B cell (primary cell): ENCODE measurements around the gene SSBP2. TPM values are rescaled to one million over a fixed set of nuclear protein-coding genes. Genes with fewer than 3 reads are reported as not detected.
"Not testable (repeated sequence)": the region's sequence is repeated elsewhere in the genome, so short reads cannot be mapped to it uniquely, and the experiment has no call there.

Source experiments
- ATAC-seq: fragments of 200-7000 bp; cut with Tn5 transposase; one replicate; pipeline ENCODE4 v1.10.0; 2021; ENCODE audit warnings: low read depth, mild to moderate bottlenecking, moderate number of reproducible peaks, moderate library complexity
- CTCF ChIA-PET: fragments of 350-600 bp; sonication (Branson Sonifier 250); formaldehyde crosslinking; loops from one replicate; lab custom pipeline; 2021; ENCODE audit warnings: antibody characterized with exemption, inconsistent platforms; lab: Charles Lee
- POLR2A ChIA-PET: fragments of 350-600 bp; sonication (Branson Sonifier 250); formaldehyde crosslinking; loops from one replicate; lab custom pipeline; 2021; ENCODE audit warnings: antibody characterized with exemption; lab: Charles Lee
- DNase-seq: peaks from one replicate; pipeline ENCODE4 v3.0.0; 2013
- H2AFZ ChIP-seq: 2 replicates; pipeline ENCODE4 v1.6.1; 2012; ENCODE audit warnings: mild to moderate bottlenecking, low read depth, low read length; ENCODE audit not compliant: insufficient read depth, poor library complexity, severe bottlenecking
- H3K27ac ChIP-seq, 2 donors: 1 replicate in 1 of 2; 2 replicates in 1 of 2; pipeline ENCODE4 v1.5.1; 2012 to 2013; ENCODE audit warnings: low read length in 2 of 2, mild to moderate bottlenecking in 2 of 2, moderate library complexity in 1 of 2
- H3K27me3 ChIP-seq, 4 experiments: fragments of 200-600 bp in 1 of 4; sonication (generic) in 1 of 4; replicated peaks in 1 of 4; 1 replicate in 2 of 4; 2 replicates in 2 of 4; pipeline versions ENCODE4 v1.6.1 to v1.7.0; 2013 to 2016; ENCODE audit warnings: low read length in 3 of 4, mild to moderate bottlenecking in 2 of 4, mixed read lengths in 1 of 4, moderate library complexity in 1 of 4; ENCODE audit not compliant: insufficient read depth in 4 of 4, control insufficient read depth in 3 of 4; ENCODE audit errors: control extremely low read depth in 1 of 4
- H3K36me3 ChIP-seq, 2 experiments: replicated peaks in 1 of 2; 1 replicate in 1 of 2; 2 replicates in 1 of 2; pipeline versions ENCODE4 v1.6.1 to v1.7.1; 2013; ENCODE audit warnings: low read length in 1 of 2; ENCODE audit not compliant: insufficient read depth in 2 of 2, control insufficient read depth in 1 of 2; ENCODE audit errors: control extremely low read depth in 1 of 2, extremely low read depth in 1 of 2
- H3K4me1 ChIP-seq, 2 donors: fragments of 200-600 bp in 1 of 2; sonication (generic) in 1 of 2; 1 replicate in 1 of 2; 2 replicates in 1 of 2; pipeline versions ENCODE4 v1.5.1 to v1.6.1; 2013 to 2017; ENCODE audit warnings: low read length in 2 of 2; ENCODE audit not compliant: control insufficient read depth in 2 of 2, insufficient read depth in 2 of 2
- H3K4me2 ChIP-seq: replicated peaks from 2 replicates; pipeline ENCODE3; 2012; ENCODE audit warnings: mild to moderate bottlenecking, low read depth, low read length; ENCODE audit not compliant: poor library complexity, severe bottlenecking
- H3K4me3 ChIP-seq, 5 experiments: fragments of 200-600 bp in 1 of 5; sonication (generic) in 1 of 5; 1 replicate in 3 of 5; 2 replicates in 2 of 5; pipeline versions ENCODE4 v1.5.1 to v1.7.0; 2011 to 2016; ENCODE audit warnings: low read length in 4 of 5, mild to moderate bottlenecking in 4 of 5, low read depth in 2 of 5, control low read depth in 1 of 5, moderate library complexity in 1 of 5; ENCODE audit not compliant: insufficient read depth in 1 of 5; ENCODE audit errors: control extremely low read depth in 1 of 5, extremely low read depth in 1 of 5
- H3K79me2 ChIP-seq: fragments of 200-600 bp; sonication (generic); one replicate; pipeline ENCODE4 v1.6.0; 2016; ENCODE audit warnings: low read length; ENCODE audit not compliant: control insufficient read depth, insufficient read depth
- H3K9ac ChIP-seq: fragments of 200-600 bp; sonication (generic); 2 replicates; pipeline ENCODE4 v1.6.1; 2017; ENCODE audit warnings: mild to moderate bottlenecking, low read length, moderate library complexity
- H3K9me3 ChIP-seq, 3 donors: one replicate each; pipeline versions ENCODE4 v1.6.1 to v1.7.1; 2013; ENCODE audit warnings: low read length in 2 of 3; ENCODE audit not compliant: control insufficient read depth in 2 of 3, insufficient read depth in 1 of 3; ENCODE audit errors: control extremely low read depth in 1 of 3
- H4K20me1 ChIP-seq: 2 replicates; pipeline ENCODE4 v1.6.0; 2012; ENCODE audit warnings: mild to moderate bottlenecking, low read length; ENCODE audit not compliant: insufficient read depth, control insufficient read depth, poor library complexity, severe bottlenecking
- H3K27ac Mint-ChIP-seq: one replicate; pipeline ENCODE4 v1.8.0; 2021; ENCODE audit warnings: mixed read lengths
- H3K27me3 Mint-ChIP-seq: one replicate; pipeline ENCODE4 v1.8.0; 2021; ENCODE audit warnings: mixed read lengths
- H3K4me1 Mint-ChIP-seq: one replicate; pipeline ENCODE4 v1.8.0; 2021; ENCODE audit warnings: mixed read lengths
- H3K4me3 Mint-ChIP-seq: one replicate; pipeline ENCODE4 v1.8.0; 2021; ENCODE audit warnings: mixed read lengths
- H3K9me3 Mint-ChIP-seq: one replicate; pipeline ENCODE4 v1.8.0; 2022; ENCODE audit warnings: mixed read lengths; ENCODE audit not compliant: insufficient read depth
- EZH2 ChIP-seq: IDR thresholded peaks from 2 replicates; pipeline ENCODE4 v1.6.1; 2012; ENCODE audit warnings: borderline replicate concordance, low read depth, mild to moderate bottlenecking, moderate library complexity, low read length; ENCODE audit not compliant: insufficient read depth, poor library complexity, severe bottlenecking
- WGBS: methylation state at CpG from one replicate; pipeline ENCODE4 v1.1.5; 2013; ENCODE audit warnings: missing lambda C conversion rate; ENCODE audit not compliant: insufficient coverage; 5-methylcytosine and 5-hydroxymethylcytosine counted together
- intact Hi-C: fragments of 100-400 bp; cut with micrococcal nuclease; formaldehyde crosslinking; loops from one replicate; pipeline ENCODE4 v1.10.0; 2022
- polyA plus RNA-seq: library from polyadenylated mRNA; depleted of rRNA; stranded (reverse); fragments of >200 nt; gene quantifications from 2 replicates; pipeline ENCODE4 v1.2.3, GENCODE V29; 2012
- total RNA-seq, 2 donors: library from RNA; stranded (reverse); fragments of 120-200 nt in 1 of 2; gene quantifications; 1 replicate in 1 of 2; 2 replicates in 1 of 2; pipeline versions ENCODE4 v1.2.3 to v1.2.4, GENCODE V29; 2013 to 2022
- TF ChIP-seq, protein P1 (sequence below): fragments of 200-600 bp; IDR thresholded peaks from one replicate; pipeline ENCODE4 v1.8.0; 2022; ENCODE audit warnings: antibody characterized with exemption, mild to moderate bottlenecking

SSBP2 gene
- total and polyA plus RNA-seq, 2 donors (not counting 1 experiment from before 2014, with no cell fraction given) = 40.9 to 49.6 TPM

GRCh38 chr5:81717860-81718259, 33.0 kb downstream of the SSBP2 start:
- Histone ChIP-seq H3K79me2 (peaks cover 93% of the 10 kb centered on the region), H3K4me2 (peak overlapping the region; percentile 41), H3K36me3 (no peaks in the 10 kb centered on the region), H3K9ac (no peak overlapping the region), H4K20me1 (peaks cover 76% of the 10 kb centered on the region), H2AFZ (no peak overlapping the region), H3K27ac (no peak overlapping the region), H3K4me3 (no peak overlapping the region), H3K9me3 (no peaks in the 10 kb centered on the region), H3K4me1 (peaks cover 7 to 30% of the 10 kb centered on the region in 2 donors), H3K27me3 (no peaks in the 10 kb centered on the region)
- H3K27me3 Mint-ChIP-seq = no peaks in the 10 kb centered on the region
- TF ChIP-seq, protein P1, sequence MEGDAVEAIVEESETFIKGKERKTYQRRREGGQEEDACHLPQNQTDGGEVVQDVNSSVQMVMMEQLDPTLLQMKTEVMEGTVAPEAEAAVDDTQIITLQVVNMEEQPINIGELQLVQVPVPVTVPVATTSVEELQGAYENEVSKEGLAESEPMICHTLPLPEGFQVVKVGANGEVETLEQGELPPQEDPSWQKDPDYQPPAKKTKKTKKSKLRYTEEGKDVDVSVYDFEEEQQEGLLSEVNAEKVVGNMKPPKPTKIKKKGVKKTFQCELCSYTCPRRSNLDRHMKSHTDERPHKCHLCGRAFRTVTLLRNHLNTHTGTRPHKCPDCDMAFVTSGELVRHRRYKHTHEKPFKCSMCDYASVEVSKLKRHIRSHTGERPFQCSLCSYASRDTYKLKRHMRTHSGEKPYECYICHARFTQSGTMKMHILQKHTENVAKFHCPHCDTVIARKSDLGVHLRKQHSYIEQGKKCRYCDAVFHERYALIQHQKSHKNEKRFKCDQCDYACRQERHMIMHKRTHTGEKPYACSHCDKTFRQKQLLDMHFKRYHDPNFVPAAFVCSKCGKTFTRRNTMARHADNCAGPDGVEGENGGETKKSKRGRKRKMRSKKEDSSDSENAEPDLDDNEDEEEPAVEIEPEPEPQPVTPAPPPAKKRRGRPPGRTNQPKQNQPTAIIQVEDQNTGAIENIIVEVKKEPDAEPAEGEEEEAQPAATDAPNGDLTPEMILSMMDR = no peak
- TF ChIP-seq EZH2 = no peak
- H3K27ac Mint-ChIP-seq = peak overlapping the region; percentile 21
- H3K4me1 Mint-ChIP-seq = peaks cover 79% of the 10 kb centered on the region
- WGBS = no CpG with 5 or more reads among the region's 4 CpGs
- ChIA-PET CTCF (interaction anchor here (1.4 kb wide), 1 partner anchor 9 kb away, joined by 4 read pairs; no protein-coding TSS in a partner anchor), POLR2A (no interaction called here)
- DNase-seq (no peak), ATAC-seq (no peak)
- H3K9me3 Mint-ChIP-seq = peaks cover 2% of the 10 kb centered on the region
- H3K4me3 Mint-ChIP-seq = peak overlapping the region; percentile 24
- intact Hi-C loops = no loop called here

DNA sequence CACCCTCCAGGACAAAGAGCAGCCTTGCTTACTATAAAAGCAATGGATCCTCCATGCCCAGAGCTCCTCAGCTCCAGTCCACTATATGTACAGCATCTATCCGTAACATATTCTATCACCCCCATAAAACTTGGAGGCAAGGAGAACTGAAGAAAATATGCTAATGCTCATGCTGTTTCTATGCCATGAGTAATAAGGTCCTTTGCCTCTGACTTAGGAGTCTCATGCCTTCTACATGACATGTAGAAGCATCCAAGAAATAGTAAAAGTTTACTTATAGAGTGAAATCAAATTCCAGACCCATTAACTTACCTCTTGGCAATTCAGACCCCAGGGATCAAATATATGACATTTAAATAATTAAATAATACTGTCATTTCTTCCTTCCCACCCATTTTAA, 33.7 kb downstream of the SSBP2 start:
- intact Hi-C loops = no loop called here
- Histone ChIP-seq H3K27me3 (no peaks in the 10 kb centered on the region), H3K4me3 (no peak overlapping the region), H3K9me3 (no peaks in the 10 kb centered on the region), H3K9ac (no peak overlapping the region), H4K20me1 (peaks cover 75% of the 10 kb centered on the region), H3K4me2 (no peak overlapping the region), H2AFZ (no peak overlapping the region), H3K4me1 (peaks cover 7 to 30% of the 10 kb centered on the region in 2 donors), H3K79me2 (peaks cover 91% of the 10 kb centered on the region), H3K36me3 (no peaks in the 10 kb centered on the region), H3K27ac (no peak overlapping the region)
- no peak for DNase-seq
- Mint-ChIP-seq H3K4me1 (peaks cover 75% of the 10 kb centered on the region), H3K27me3 (no peaks in the 10 kb centered on the region), H3K27ac (no peak overlapping the region), H3K4me3 (peak overlapping the region; percentile 24), H3K9me3 (peaks cover 2% of the 10 kb centered on the region)
- TF ChIP-seq EZH2 = no peak
- TF ChIP-seq, protein P1 = no peak
- ChIA-PET CTCF (interaction anchor here (1.4 kb wide), 1 partner anchor 8 kb away, joined by 4 read pairs; no protein-coding TSS in a partner anchor), POLR2A (no interaction called here)
- ATAC-seq = no peak
- WGBS = no CpG with 5 or more reads among the region's 1 CpG

DNA sequence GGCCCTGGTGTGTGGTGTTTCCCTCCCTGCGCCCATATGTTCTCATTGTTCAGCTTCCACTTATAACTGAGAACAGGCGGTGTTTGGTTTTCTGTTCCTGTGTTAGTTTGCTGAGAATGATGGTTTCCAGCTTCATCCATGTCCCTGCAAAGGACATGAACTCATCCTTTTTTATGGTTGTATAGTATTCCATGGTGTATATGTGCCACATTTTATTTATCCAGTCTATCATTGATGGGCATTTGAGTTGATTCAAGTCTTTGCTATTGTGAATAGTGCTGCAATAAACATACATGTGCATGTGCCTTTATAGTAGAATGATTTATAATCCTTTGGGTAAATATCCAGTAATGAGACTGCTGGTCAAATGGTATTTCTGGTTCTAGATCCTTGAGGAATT, 36.8 kb downstream of the SSBP2 start:
- CTCF ChIA-PET, ATAC-seq, H3K27me3 Mint-ChIP-seq, H2AFZ ChIP-seq, DNase-seq, POLR2A ChIA-PET, H3K9me3 ChIP-seq, H3K27me3 ChIP-seq, H3K27ac ChIP-seq, intact Hi-C loops, H3K4me2 ChIP-seq, H3K4me3 Mint-ChIP-seq, H3K36me3 ChIP-seq, H3K9me3 Mint-ChIP-seq, H3K9ac ChIP-seq, H3K4me3 ChIP-seq: not testable (repeated sequence)
- peaks cover 86% of the 10 kb centered on the region for H3K79me2 ChIP-seq
- Mint-ChIP-seq H3K4me1 (peaks cover 58% of the 10 kb centered on the region), H3K27ac (peak overlapping the region; percentile 15)
- H3K4me1 ChIP-seq = peaks cover 7 to 26% of the 10 kb centered on the region in 2 donors
- H4K20me1 ChIP-seq = peaks cover 59% of the 10 kb centered on the region
- no CpG with 5 or more reads among the region's 2 CpGs for WGBS
